Measurements from ENCODE around the gene ARL10. TPM values are rescaled to one million over a fixed set of nuclear protein-coding genes. Genes with fewer than 3 reads are reported as not detected.

The ARL10 gene
- total RNA-seq, 1 donor: 13.4 TPM

GRCh38 chr5:176383248-176383905 lies 18.1 kb downstream of the ARL10 start:
- H3K4me3 ChIP-seq (ENCODE audit: low read depth, low read length): no peak overlapping the region
- no peak for TF ChIP-seq CTCF (IDR thresholded peaks at IDR 0.05; ENCODE audit: insufficient read depth, low read depth, low read length)
- DNase-seq (ENCODE audit: low read depth): no peak

DNA sequence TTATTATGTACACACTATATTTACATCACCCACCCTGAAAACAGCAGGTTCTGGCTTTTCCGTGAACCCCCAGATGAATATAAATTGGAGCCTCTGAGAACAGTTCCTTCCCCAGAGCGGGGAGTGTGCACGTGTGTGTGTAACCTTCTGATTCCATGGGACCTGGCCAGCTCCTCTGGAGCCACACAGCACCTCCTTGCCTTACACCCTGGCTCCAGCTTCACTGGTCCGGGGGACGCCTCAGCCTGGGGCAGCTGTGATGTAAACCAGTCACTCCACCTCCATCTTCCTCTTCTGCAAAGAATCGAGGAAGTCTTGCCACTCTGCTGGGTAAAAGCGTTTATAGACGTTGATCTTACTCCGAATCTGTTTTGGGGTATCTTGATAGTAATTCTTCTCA lies 18.7 kb downstream of the ARL10 start:
- DNase-seq (ENCODE audit: low read depth): no peak
- TF ChIP-seq CTCF (IDR thresholded peaks at IDR 0.05; ENCODE audit: insufficient read depth, low read depth, low read length): no peak
- no peak overlapping the region for H3K4me3 ChIP-seq (ENCODE audit: low read depth, low read length)

- TF ChIP-seq CTCF (IDR thresholded peaks at IDR 0.05; ENCODE audit: insufficient read depth, low read depth, low read length): no peak
- DNase-seq (ENCODE audit: low read depth): no peak
- no peak overlapping the region for H3K4me3 ChIP-seq (ENCODE audit: low read depth, low read length)
These were observed 19.2 kb downstream of the ARL10 start for GRCh38 chr5:176384366-176384930.

GRCh38 chr5:176384991-176385390 lies 19.7 kb downstream of the ARL10 start:
- DNase-seq (ENCODE audit: low read depth): no peak
- H3K4me3 ChIP-seq (ENCODE audit: low read depth, low read length): no peak overlapping the region
- TF ChIP-seq CTCF (IDR thresholded peaks at IDR 0.05; ENCODE audit: insufficient read depth, low read depth, low read length): no peak

- TF ChIP-seq CTCF (IDR thresholded peaks at IDR 0.05; ENCODE audit: insufficient read depth, low read depth, low read length): no peak
- no peak overlapping the region for H3K4me3 ChIP-seq (ENCODE audit: low read depth, low read length)
- no peak for DNase-seq (ENCODE audit: low read depth)
These were observed 21.2 kb downstream of the ARL10 start for GRCh38 chr5:176386491-176386890.

DNA sequence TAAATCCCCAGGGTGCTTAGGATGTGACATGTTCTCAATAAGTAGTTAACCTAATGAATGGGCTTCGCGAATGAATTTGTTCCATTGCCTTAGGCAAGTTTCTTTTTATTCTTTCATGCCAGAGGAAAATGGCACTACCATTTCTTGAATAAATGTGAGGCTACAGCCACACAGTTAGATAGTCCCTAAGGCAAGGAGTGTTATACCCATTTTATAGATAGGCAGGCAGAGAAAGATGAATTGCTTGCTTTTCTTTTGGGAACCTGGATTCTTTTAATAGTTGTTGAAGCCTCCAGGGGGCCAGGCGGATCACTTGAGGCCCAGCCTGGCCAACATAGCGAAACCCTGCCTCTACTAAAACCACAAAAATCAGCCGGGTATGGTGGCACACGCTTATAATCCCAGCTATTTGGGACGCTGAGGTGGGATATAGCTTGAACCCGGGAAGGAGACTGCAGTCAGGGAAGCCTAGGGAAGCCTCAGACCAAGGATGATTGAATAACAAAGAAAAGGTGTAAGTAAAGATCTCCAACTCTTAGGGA lies 22.2 kb downstream of the ARL10 start:
- no peak for DNase-seq (ENCODE audit: low read depth)

More for the DNA sequence above, 22.2 kb downstream of the ARL10 start:
- no peak for TF ChIP-seq CTCF (IDR thresholded peaks at IDR 0.05; ENCODE audit: insufficient read depth, low read depth, low read length)
- peak overlapping the region; percentile 83 for H3K4me3 ChIP-seq (ENCODE audit: low read depth, low read length)
